GM12864 (cell line): ENCODE data around the gene RACGAP1.

Source experiments
- DNase-seq: peaks from one replicate; pipeline ENCODE4 v3.0.0-alpha.2; 2011; ENCODE audit warnings: low read depth
- H3K4me3 ChIP-seq: 2 replicates; pipeline ENCODE4 v1.5.1; 2011; ENCODE audit warnings: mild to moderate bottlenecking, low read depth, low read length, control low read depth
- TF ChIP-seq, protein P1 (sequence below): IDR thresholded peaks from 2 replicates; pipeline ENCODE4 v1.5.1; 2011; ENCODE audit warnings: low read depth, mild to moderate bottlenecking, moderate library complexity, low read length, control low read depth, inconsistent platforms; ENCODE audit errors: missing control alignments

Gene RACGAP1

DNA sequence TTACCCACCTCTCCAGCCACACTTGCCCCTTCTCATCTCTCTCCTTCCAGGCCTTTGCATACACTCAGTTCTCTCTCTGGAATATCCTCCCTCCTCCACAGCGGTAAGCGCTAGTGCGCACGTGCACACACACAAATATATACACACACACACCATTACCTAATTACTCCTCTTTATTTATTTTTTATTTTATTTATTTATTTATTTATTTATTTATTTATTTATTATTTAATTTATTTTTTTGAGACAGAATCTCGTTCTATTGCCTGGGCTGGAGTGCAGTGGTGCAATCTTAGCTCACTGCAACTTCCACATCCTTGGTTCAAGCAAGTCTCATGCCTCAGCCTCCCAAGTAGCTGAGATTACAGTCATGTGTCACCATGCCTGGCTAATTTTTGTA is 43.8 kb upstream of the RACGAP1 start:
- DNase-seq: no peak

DNA sequence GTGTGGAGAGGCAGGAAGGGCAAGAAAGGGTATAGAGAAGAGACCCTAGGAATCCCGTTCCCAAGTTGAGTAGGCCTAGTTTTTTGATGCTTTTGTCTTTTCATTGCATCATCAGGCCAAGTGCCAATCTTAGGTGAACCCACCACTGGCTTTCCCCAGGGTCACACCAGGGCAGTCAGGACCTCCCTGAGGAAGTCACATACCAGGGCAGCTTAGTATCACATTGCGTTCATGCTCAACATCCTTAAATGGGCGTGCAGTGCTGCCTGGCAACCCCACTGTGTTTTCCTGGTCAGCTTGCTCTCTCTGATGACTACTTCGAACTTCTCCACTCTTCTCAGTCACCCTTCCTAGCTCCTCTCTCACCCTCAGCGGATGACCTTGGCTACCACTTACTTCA is 41.1 kb upstream of the RACGAP1 start:
- DNase-seq: no peak
- TF ChIP-seq, protein P1, sequence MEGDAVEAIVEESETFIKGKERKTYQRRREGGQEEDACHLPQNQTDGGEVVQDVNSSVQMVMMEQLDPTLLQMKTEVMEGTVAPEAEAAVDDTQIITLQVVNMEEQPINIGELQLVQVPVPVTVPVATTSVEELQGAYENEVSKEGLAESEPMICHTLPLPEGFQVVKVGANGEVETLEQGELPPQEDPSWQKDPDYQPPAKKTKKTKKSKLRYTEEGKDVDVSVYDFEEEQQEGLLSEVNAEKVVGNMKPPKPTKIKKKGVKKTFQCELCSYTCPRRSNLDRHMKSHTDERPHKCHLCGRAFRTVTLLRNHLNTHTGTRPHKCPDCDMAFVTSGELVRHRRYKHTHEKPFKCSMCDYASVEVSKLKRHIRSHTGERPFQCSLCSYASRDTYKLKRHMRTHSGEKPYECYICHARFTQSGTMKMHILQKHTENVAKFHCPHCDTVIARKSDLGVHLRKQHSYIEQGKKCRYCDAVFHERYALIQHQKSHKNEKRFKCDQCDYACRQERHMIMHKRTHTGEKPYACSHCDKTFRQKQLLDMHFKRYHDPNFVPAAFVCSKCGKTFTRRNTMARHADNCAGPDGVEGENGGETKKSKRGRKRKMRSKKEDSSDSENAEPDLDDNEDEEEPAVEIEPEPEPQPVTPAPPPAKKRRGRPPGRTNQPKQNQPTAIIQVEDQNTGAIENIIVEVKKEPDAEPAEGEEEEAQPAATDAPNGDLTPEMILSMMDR: no peak
- no peak overlapping the region for H3K4me3 ChIP-seq

More for the DNA sequence above, 43.8 kb upstream of the RACGAP1 start:
- no peak overlapping the region for H3K4me3 ChIP-seq
- TF ChIP-seq, protein P1: no peak

DNA sequence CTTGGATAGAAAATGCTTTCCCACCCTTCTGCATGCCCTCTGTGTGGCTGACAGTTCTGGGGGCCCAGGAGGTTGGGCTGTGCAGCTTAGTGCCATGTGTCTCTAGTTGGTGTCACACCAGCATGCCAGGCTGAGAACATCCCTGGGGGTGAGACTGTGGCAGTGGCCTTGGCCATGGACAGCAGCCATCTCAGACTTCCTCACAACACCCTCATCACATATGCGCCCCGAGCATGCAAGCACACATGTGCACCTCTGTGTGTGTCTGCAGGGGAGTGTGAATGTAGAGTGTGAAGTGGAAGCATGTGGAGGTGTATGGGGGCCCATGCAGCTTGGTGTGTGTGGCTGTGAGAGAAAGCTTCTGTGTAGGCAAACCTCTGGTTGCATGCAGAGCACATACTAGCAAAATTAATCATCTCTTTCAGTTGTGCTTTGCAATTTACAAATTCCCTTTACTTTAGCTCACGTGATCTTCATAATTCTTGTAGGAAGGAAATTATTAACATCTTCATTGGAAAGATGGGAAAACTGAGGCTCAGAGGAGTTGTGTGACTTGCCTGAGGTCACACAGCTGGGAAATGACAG is 40.5 kb upstream of the RACGAP1 start:
- TF ChIP-seq, protein P1: no peak
- no peak for DNase-seq
- no peak overlapping the region for H3K4me3 ChIP-seq

DNA sequence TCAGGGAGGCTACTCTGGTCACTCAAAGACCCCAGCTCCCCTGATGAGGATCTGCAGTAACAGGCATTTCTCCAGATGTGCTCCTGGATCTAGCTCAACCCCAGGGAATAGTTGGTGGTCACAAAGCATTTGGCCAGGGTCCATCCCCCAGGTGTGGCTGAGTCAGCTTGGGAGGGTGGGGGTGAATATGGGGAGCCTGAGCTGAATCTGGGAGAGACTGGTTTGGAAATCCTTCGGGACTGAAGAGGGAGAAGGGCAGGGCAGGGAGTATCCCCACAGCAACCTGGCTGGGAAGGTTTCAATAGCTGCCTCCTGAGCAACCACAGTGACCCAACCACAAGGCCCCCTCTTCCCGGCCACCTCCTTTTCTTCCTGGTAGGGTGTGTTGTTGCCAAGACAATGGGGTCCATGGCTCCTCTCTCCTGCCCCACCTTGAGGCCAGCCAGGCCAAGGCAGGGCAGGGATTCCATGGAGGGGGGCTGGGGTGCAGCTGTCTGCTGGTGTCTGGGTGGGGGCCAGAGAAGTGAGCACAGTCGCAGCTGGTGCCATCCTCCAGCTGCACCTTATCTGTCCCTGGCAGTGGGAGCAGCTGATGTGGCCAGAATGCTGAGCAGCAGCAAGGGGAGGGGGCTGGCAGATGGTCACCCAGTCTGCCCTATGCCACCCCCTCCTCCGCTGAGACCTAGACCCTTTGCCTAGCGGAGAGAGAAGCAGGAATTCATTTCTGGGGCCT is 37.6 kb upstream of the RACGAP1 start:
- DNase-seq: no peak
- no peak overlapping the region for H3K4me3 ChIP-seq
- TF ChIP-seq, protein P1: no peak

DNA sequence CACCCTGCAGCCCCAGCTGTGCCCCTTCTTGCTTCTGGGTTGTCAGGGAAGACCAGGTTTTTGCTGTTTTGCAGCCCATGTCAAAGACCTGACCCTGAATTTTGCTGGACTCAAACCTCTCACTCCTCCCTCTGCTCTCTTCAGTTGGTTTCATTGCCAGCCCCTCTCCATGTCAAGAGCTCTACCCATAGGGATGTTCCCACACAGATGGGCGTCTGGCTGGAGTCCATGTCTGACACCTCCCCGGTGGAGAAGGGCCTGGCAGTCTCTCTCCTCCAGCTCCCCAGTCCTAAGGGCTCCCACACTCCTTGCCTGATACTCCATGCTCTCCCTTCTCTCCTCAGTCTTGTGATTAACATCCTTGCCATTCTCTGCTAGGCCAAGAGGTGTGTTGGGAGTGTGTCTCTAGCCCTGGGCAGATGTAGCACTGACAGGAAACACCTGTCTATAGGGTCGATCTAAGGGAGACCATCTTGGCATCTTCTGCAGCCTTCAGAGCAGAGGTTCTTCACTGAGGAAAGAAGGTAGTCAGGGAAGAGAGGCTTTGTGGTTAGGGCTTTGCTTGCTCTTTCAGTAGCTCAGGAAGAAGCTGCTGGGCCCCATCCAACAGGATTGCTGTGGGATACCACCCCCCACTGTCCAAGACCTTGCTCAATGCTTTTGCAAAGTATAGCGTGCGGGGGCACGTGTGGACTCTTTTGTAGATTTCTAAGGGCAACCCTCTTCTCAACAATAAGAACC is 36.8 kb upstream of the RACGAP1 start:
- no peak overlapping the region for H3K4me3 ChIP-seq
- DNase-seq: no peak
- TF ChIP-seq, protein P1: no peak

DNA sequence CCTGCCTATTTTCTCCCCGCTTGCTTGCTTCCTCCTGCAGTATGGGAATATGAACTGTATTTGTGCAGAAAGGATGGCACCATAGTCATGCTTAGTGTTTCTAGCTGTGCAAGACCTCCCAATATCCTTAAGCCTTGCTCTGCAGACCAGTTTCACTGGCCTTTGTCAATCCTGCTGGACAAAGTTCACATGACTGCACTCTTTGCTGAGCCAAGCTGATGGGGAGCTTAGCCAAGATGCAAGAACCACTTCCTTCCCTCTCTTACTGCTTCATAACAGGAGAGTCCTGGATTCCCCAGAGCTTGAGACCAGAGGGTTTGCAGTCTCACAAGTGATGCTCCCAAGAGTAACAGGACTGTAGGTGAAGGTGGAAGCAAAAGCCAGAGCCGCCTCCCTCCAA is 35.9 kb upstream of the RACGAP1 start:
- H3K4me3 ChIP-seq: no peak overlapping the region
- TF ChIP-seq, protein P1: no peak
- DNase-seq: no peak
